K562 treated with DMSO at 1 percent for 12 hours (cell line): ENCODE measurements around the gene FHOD1. TPM values are rescaled to one million over a fixed set of nuclear protein-coding genes. Genes with fewer than 3 reads are reported as not detected.

Experiments used
- total RNA-seq: library from RNA; unstranded; fragments of 300-600 nt; gene quantifications from 2 replicates; pipeline ENCODE4 v1.2.3, GENCODE V29; 2022; ENCODE audit not compliant: insufficient read depth

Gene FHOD1
- 37.1 and 54.3 TPM in 2 replicates for total RNA-seq

DNA sequence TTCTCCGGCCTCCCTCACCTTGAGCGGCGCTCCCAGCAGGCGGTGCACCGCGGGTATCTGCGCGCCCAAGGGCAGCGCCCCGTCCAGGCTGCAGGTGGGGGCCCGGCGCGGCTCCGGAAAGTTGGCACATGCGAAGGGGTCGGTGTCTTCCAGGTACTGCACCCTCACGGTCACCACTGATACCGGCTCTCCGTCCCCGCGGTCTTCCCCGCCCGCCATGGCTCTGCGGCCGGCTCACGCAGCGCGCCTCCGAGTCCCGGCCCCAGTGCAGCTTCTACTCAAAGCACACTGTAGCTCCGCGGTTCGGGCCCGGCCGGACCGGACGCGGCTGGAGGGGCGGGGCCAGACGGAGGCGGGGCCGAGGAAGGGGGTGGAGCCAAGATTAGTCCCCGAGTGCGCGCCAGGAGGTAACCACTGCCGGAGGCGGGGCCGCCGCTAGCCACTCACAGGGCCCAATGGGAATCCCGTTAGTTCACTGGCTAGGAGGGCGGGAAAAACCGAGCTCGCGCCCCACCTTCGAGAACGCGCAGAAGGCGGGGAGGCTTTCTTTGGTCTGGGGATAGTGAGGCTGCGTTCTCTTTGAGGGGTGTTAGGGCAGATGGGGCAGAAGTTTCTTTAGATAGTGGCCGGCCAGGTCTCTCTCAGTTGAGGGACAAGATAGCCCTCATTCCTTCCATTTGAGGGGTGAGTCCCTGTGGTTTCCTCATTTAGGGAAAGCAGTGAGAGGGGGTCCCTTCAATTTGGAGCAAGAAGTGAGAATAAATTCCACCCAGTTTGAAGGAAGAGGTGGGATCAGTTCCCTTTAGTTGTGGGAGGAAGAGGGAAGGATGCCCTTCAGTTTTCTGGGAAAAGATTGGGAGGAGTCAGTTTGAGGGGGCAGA is at the start of gene FHOD1:
TSS of gene FHOD1 (minus strand) at position 290 of the 881 bp plus-strand sequence. CDS start at position 219, 71 bp downstream.

DNA sequence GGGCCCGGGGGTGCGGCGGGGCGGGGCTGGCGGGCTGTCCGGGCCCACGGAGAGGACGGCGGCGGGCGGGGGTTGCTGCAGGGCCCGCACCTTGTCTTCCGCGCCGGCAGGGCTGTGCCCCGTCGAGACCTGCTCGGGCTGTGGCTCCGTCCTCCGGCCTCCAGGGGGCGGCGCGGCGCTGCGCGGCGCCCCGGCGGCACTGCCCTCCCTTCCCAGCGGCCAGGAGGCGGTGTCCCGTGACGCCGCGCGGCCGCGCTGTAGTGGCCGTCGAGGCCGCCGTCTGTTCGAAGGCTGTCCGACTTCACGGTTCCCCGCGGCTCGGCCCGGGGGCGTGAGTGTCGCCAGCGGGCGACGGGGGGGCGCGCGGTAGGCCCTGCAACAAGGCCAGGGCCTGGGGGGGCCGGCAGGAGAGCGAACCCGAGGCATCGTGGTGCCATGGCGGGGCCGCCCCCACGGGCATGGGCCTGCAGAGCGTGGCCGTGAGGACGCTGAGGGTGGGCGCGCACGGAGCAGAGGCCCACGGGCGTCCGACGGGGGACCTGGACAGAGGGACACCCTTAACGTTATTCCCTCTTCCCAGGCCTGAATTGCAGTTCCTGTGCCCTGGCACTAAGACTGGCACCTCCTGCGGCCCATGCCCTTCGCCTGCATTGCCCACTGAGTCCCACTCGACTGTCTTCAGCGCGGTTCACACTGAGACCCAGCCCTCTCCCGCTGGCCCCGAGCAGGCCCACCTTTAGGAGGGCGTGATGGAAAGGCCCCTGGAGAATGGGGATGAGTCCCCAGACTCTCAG is 32.2 kb upstream of the FHOD1 start, which contains the start of gene PLEKHG4:
TSS of gene PLEKHG4 (plus strand) at position 237 of the 794 bp plus-strand sequence. CDS start at position 750, 513 bp downstream.

DNA sequence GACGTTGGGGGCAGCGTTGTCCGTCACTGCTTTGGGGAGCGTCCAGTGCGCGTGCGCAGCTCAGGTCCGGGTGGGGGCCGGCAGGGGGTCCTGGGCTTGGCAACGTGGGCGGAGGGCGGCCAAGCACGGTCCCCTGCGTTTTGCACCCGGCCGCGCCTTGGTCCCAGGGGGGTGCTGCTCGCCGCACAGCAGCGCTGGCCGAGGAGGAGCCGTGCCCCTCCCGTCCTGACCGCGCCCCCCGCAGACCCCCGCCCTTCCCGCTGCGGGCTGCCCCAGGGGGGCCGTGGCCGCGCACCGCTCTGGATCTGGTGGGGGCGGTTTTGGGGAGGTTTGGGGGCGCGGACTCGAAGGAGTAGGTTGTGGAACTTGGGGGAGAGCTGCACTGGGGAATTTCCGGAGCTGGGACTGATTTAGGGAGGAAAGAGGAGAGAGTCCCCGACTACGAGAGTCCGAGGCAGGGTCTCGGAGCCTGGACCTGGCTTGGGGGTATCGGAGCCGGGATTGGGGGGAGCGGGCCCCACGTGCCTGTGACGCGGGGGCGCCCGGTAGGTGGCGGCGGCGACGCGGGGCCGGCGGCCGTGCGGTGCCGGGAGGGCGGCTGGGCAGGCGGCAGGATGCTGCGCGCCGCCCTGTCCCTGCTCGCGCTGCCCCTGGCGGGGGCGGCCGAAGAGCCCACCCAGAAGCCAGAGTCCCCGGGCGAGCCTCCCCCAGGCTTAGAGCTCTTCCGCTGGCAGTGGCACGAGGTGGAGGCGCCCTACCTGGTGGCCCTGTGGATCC is 1.3 kb upstream of the FHOD1 start, which contains the start of gene SLC9A5:
TSS of gene SLC9A5 (plus strand) at position 579 of the 777 bp plus-strand sequence. CDS start at position 615, 36 bp downstream.

DNA sequence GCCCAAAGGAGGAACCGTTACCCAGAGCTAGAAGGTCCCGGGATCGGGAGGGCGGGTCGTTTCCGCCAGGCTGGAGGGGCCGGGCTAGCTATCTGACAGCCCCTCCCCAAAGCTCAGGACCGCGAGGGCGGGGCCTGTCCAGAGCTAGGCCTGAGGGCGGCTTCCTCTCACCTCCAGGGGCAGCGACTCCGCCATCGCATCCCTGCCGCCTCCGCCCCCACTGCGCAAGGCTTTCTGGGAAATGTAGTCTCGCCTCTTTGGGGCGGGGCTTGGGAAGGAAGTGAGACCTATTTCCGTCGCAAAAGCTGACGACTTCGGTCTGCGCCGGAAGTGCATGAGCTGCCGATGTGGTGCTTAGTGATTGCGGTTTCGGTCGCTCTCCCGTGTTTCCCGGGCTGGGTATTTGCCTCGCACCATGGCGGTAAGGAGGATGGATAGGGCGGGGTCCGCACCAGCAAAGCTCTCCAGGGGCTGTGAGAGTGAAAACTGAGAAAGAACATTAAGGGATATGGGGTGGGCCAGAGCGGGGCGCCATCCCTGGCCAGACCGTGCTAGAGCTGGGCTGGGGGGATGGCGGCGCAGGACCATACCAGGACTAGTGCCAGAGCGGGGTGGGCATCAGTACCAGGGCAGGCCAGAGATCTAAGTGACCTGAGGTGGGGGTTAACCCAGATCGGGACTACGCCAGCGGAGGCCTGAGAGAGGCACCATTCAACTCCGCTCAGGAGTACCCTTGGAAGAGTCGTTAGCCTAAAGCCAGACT is 20.3 kb downstream of the FHOD1 start, which contains the start of gene TMEM208:
TSS of gene TMEM208 (plus strand) at position 327 of the 763 bp plus-strand sequence. CDS start at position 416, 89 bp downstream.

DNA sequence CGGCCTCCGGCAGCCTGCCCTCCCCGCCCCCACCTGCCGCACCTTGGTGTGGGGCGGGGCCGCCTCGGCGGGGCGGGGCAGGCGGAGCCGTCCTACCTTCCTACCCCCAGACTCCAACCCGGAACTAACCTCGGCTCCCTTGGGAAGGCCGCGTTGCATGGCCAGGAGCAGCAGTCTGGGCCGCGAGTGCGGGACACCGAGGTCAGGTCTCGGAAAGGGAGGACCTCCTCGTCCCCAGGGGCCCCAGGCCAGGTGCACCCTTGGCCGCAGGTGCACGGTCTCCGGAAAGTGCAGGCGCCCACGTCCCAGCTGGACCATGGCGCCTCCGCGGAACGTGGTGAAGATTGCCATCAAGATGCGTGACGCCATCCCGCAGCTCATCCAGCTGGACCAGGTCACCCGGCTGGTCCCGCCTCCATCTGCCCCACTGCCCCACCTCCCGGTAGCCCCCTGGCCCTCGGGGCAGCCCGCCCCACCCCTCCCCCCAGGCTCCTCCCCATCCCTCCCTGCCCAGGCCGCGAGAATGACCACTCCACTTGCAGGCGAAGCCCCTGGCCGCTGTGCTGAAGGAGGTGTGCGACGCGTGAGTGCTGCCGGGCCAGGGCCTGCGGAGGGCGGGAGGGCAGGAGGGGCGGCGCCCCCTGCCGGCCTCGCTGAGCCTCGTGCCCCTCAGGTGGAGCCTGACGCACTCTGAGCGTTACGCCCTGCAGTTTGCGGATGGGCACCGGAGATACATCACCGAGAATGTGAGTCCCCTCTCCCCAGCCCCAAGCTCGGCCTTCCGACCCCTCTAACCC is 48.1 kb downstream of the FHOD1 start, which contains the start of gene ELMO3:
TSS of gene ELMO3 (plus strand) at position 121 of the 797 bp plus-strand sequence. CDS start at position 317, 196 bp downstream.

DNA sequence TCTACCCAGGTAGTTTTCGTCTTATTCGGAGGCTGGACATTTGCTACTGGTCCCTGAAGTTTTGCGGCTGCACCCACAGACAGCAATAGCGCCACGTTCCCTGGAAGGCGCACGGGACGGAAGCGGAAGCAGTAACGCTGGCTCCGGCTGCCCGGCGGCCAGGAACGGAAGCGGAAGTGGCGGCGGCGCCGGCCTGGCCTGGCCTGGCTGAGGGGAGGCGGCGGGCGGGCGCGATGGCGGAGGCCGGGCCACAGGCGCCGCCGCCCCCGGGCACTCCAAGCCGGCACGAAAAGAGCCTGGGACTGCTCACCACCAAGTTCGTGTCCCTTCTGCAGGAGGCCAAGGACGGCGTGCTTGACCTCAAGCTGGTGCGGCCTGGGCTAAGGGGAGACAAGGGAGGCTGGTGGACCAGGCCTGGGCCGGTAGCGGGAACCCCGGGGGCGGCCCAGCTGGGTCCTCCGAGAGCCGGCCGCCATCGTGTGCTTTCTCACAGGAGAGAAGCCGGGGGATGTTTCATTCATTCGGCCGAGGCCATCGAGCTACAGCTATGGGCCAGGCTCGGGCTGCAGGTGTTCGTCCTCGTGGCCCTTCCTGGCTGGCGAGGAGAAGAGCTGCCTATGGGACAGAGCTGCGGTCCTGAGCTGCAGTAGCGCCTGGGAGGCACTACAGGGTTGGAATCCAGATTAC is 55.1 kb downstream of the FHOD1 start, which contains the start of gene E2F4:
TSS of gene E2F4 (plus strand) at position 161 of the 687 bp plus-strand sequence. CDS start at position 234, 73 bp downstream.

DNA sequence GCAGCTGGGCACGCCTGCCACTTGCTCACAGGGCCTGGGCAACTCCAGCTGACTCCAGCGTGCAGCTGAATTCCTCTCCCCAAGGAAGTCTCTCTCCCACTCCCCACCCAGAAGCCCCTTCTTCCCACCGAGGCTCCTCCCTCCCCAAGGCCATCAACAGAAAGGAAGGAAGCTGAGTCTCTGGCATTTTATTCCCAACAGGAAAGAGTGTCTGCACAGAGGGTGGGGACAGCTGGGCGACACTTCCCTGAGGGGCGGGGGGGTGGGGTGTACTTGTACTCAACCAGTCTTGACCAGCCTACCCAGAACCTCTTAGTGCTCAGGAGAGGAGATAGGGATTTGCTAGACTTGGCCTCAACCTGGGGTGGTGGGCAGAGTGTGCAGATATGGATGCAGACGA is 57.2 kb downstream of the FHOD1 start, which contains the start of gene EXOC3L1:
TSS of gene EXOC3L1 (minus strand) at position 96 of the 400 bp plus-strand sequence. CDS start 460 bp downstream, outside the sequence.

DNA sequence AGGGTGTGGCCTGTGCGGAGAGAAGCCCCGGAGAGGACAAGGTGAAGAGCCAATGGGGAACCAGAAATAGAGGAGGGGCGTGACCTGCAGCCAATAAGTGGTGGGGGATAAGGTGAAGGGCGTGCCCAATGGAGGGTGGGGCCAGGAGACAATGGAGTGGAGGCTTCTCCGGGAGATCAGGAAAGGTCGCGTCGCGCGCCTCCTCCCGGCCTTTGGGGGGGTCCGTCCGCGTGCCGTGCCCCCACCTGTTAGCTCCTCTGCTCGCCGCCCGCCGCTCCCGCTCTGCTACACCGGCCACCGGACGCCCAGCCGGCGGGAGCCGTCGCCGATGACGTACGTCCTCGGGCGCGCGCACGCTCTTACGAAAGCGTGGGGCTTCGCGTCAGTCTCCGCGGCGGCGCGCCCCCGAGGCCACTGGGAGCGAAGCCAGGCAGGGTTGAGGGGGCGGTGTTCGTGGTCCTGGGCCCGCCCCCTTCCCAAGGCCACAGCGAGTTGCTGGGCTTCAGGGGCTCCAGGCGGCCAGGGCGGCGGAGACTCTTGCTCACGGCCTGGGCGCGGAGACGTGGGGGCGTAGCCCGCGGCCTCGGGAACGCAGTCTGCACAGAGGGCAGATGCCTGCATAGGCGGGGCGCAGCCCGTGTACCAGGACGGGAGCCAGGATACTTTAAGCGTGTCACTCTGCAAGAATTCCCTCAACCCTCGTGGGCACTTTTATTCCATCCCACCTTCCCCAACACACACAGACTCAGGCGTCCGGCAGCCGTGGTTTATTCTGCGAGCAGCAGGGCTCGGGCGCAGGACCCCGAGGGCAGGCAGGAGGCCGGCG is 63.4 kb downstream of the FHOD1 start, which contains the start of gene MATCAP1:
TSS of gene MATCAP1 (minus strand) at position 337 of the 826 bp plus-strand sequence. CDS start 3,353 bp downstream, outside the sequence.

Other genes with a start within 250 kb of the FHOD1 start
- 25.6 and 43.6 TPM in 2 replicates for gene CBFB, start 218.3 kb downstream of the FHOD1 start, total RNA-seq
- 7.2 and 15.4 TPM in 2 replicates for gene PHAF1, start 137.5 kb downstream of the FHOD1 start, total RNA-seq
- gene B3GNT9, start 96.5 kb downstream of the FHOD1 start, total RNA-seq = 4.0 and 7.1 TPM in 2 replicates
- gene TRADD, start 87.6 kb downstream of the FHOD1 start, total RNA-seq = 38.8 and 55.1 TPM in 2 replicates
- gene FBXL8, start 87.5 kb downstream of the FHOD1 start, total RNA-seq = 14.6 and 17.0 TPM in 2 replicates
- 7.8 and 20.7 TPM in 2 replicates for gene HSF4, start 82.7 kb downstream of the FHOD1 start, total RNA-seq
- 21.1 and 34.0 TPM in 2 replicates for gene NOL3, start 76.9 kb downstream of the FHOD1 start, total RNA-seq
- 16.6 and 20.0 TPM in 2 replicates for gene MATCAP1, start 63.5 kb downstream of the FHOD1 start, total RNA-seq
- gene EXOC3L1, start 57.3 kb downstream of the FHOD1 start, total RNA-seq = not detected in 2 replicates
- gene E2F4, start 55.3 kb downstream of the FHOD1 start, total RNA-seq = 63.4 and 106 TPM in 2 replicates
- gene ELMO3, start 48.4 kb downstream of the FHOD1 start, total RNA-seq = 2.4 and 3.3 TPM in 2 replicates
- 65.0 and 76.2 TPM in 2 replicates for gene TMEM208, start 20.4 kb downstream of the FHOD1 start, total RNA-seq
- gene SLC9A5, start 1.5 kb upstream of the FHOD1 start, total RNA-seq = 1.4 and 2.7 TPM in 2 replicates
- 12.3 and 19.0 TPM in 2 replicates for gene PLEKHG4, start 32.1 kb upstream of the FHOD1 start, total RNA-seq
- gene KCTD19, start 79.3 kb upstream of the FHOD1 start, total RNA-seq = 0.19 TPM in 1 of 2 replicates, not detected in the other
- gene LRRC36, start 79.3 kb upstream of the FHOD1 start, total RNA-seq = 1.3 TPM in 1 of 2 replicates, not detected in the other
- gene TPPP3, start 146.0 kb upstream of the FHOD1 start, total RNA-seq = not detected in 2 replicates
- not detected in 2 replicates for gene ZDHHC1, start 169.0 kb upstream of the FHOD1 start, total RNA-seq
- gene HSD11B2, start 183.6 kb upstream of the FHOD1 start, total RNA-seq = 0.35 TPM in 1 of 2 replicates, not detected in the other
- gene ATP6V0D1, start 233.7 kb upstream of the FHOD1 start, total RNA-seq = 189 and 193 TPM in 2 replicates
- gene AGRP, start 236.1 kb upstream of the FHOD1 start, total RNA-seq = not detected in 2 replicates